ENCODE results near the gene ANKMY1. TPM values are rescaled to one million over a fixed set of nuclear protein-coding genes. Genes with fewer than 3 reads are reported as not detected.

The ANKMY1 gene
- total and polyA plus RNA-seq, 2 experiments from 2014 or later: 9.2 to 11.1 TPM

DNA sequence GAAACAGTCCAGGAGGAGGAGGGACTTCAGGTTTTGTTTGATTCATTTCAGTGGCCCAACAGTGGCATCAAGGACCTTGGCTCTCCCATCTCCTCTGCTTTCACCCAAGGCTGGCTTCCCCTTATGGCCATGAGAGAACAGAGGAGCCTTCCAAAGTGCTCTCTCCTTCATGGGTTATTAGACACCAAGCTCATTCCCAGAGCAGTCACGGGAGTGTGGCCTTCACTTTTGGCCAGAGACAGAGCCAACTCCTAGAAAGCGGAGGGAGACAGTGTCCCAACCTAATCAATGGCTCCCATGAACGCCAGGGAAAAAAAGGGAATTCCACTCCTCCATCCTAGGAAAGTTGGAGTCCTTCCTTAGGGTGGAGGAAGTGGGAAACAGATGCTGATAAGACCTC is 1.5 kb upstream of the ANKMY1 start:
- H2AFZ ChIP-seq: no peak overlapping the region
- DNase-seq (ENCODE audit: low spot score): no peak
- H3K9me3 ChIP-seq (ENCODE audit: low read depth): no peaks in the 10 kb centered on the region
- no peaks in the 10 kb centered on the region for H3K36me3 ChIP-seq (replicated peaks; ENCODE audit: insufficient read depth, low read depth)
- 97% methylated on average over 3 of the region's 3 CpGs for whole genome bisulfite sequencing (ENCODE audit: low lambda C conversion rate, missing lambda C conversion rate)
- no peaks in the 10 kb centered on the region for H3K27me3 ChIP-seq
- peaks cover 18% of the 10 kb centered on the region for H4K20me1 ChIP-seq (ENCODE audit: insufficient read depth, poor library complexity, severe bottlenecking)
- H3K27ac ChIP-seq: no peak overlapping the region
- H3K9me2 ChIP-seq (replicated peaks; ENCODE audit: insufficient read depth): no peaks in the 10 kb centered on the region
- peaks cover 67% of the 10 kb centered on the region for H3K79me2 ChIP-seq
- H3K4me2 ChIP-seq: peak overlapping the region; percentile 82
- peaks cover 34% of the 10 kb centered on the region for H3K4me1 ChIP-seq (ENCODE audit: insufficient read depth)
- TF ChIP-seq EZH2 (IDR thresholded peaks at IDR 0.05; ENCODE audit: borderline replicate concordance) (no peak), EZH2phosphoT487 (IDR thresholded peaks at IDR 0.05; ENCODE audit: low read depth, severe bottlenecking, unreplicated experiment) (no peak)
- TF ChIP-seq, protein P1, sequence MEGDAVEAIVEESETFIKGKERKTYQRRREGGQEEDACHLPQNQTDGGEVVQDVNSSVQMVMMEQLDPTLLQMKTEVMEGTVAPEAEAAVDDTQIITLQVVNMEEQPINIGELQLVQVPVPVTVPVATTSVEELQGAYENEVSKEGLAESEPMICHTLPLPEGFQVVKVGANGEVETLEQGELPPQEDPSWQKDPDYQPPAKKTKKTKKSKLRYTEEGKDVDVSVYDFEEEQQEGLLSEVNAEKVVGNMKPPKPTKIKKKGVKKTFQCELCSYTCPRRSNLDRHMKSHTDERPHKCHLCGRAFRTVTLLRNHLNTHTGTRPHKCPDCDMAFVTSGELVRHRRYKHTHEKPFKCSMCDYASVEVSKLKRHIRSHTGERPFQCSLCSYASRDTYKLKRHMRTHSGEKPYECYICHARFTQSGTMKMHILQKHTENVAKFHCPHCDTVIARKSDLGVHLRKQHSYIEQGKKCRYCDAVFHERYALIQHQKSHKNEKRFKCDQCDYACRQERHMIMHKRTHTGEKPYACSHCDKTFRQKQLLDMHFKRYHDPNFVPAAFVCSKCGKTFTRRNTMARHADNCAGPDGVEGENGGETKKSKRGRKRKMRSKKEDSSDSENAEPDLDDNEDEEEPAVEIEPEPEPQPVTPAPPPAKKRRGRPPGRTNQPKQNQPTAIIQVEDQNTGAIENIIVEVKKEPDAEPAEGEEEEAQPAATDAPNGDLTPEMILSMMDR (IDR thresholded peaks at IDR 0.05; ENCODE audit: poor library complexity): no peak
- H3K4me3 ChIP-seq: no peak overlapping the region

DNA sequence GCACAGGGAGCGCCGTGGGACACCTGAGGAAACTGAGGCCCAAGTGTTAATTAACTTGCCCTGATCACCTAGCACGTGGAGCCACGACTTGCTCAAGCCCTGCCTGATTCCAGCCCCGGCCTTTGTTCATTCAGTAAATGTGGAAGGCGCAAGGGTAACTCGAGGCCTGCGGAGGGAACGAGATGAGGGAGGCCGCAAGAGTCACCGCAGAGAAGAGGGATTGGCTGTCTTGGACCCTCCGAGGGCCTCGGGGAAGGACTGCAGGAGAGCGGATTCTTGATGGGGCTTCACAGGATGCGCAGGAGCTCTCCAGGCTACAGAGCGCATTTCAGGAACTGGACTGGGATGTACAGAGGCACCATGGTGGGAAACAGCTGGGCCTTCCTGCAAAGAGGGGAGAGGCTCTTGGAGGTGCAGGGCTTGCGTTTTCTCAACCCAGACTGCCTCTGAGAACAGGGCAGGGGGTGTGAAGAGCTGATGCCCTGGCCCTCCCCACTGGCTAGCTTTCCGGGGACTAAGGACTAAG is 511 bp upstream of the ANKMY1 start:
- no peaks in the 10 kb centered on the region for H3K27me3 ChIP-seq
- no peak overlapping the region for H3K27ac ChIP-seq
- peak; percentile 5 for DNase-seq (ENCODE audit: low spot score)
- peaks cover 18% of the 10 kb centered on the region for H4K20me1 ChIP-seq (ENCODE audit: insufficient read depth, poor library complexity, severe bottlenecking)
- H3K79me2 ChIP-seq: peaks cover 59% of the 10 kb centered on the region
- no peak overlapping the region for H2AFZ ChIP-seq
- 74% methylated on average over 18 of the region's 18 CpGs for WGBS (ENCODE audit: low lambda C conversion rate, missing lambda C conversion rate)
- peaks cover 34% of the 10 kb centered on the region for H3K4me1 ChIP-seq (ENCODE audit: insufficient read depth)
- peak overlapping the region; percentile 100 for H3K4me2 ChIP-seq
- no peaks in the 10 kb centered on the region for H3K9me3 ChIP-seq (ENCODE audit: low read depth)
- TF ChIP-seq EZH2 (IDR thresholded peaks at IDR 0.05; ENCODE audit: borderline replicate concordance) (no peak), EZH2phosphoT487 (IDR thresholded peaks at IDR 0.05; ENCODE audit: low read depth, severe bottlenecking, unreplicated experiment) (no peak)
- TF ChIP-seq, protein P1 (IDR thresholded peaks at IDR 0.05; ENCODE audit: poor library complexity): no peak
- no peaks in the 10 kb centered on the region for H3K36me3 ChIP-seq (replicated peaks; ENCODE audit: insufficient read depth, low read depth)
- H3K9me2 ChIP-seq (replicated peaks; ENCODE audit: insufficient read depth): no peaks in the 10 kb centered on the region
- H3K4me3 ChIP-seq: peak overlapping the region; percentile 62

DNA sequence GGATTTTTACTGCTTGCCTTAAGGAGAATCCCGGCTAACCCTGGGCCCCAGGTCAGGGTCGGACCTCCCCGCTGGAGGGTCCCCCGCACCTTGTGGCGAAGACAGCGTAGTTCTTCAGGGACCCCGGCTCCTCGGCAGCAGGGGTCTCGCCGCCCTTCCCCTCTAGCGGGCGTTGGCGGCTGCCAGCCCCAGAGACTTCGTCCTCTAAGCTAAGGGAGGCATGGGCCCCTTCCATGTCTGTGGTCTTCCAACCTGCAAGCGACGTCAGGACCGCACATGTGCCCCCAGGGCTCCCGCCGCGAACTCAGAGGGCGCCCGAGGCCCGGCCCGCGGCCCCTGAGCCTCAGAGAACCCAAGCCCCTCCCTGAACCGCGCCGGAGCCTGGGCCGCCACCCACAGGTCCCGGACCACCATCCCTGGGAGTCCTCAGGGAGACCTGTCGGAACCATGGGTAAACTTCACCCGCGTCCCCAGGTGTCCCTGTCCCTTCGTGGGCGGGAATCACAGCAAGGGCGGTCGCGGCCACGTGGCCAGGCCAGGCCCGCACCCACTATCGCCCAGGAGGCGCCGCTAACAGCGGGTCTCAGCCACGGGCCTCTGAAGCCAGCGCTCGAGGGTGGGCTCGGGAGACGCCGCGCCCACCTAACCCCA is 562 bp downstream of the ANKMY1 start:
- peak overlapping the region; percentile 100 for H3K4me2 ChIP-seq
- H3K36me3 ChIP-seq (replicated peaks; ENCODE audit: insufficient read depth, low read depth): no peaks in the 10 kb centered on the region
- 81% methylated on average over 16 of the region's 51 CpGs for WGBS (ENCODE audit: low lambda C conversion rate, missing lambda C conversion rate)
- peaks cover 31% of the 10 kb centered on the region for H3K4me1 ChIP-seq (ENCODE audit: insufficient read depth)
- TF ChIP-seq, protein P1 (IDR thresholded peaks at IDR 0.05; ENCODE audit: poor library complexity): no peak
- TF ChIP-seq EZH2phosphoT487 (IDR thresholded peaks at IDR 0.05; ENCODE audit: low read depth, severe bottlenecking, unreplicated experiment): no peak
- no peak for TF ChIP-seq EZH2 (IDR thresholded peaks at IDR 0.05; ENCODE audit: borderline replicate concordance)
- peak; percentile 6 for DNase-seq (ENCODE audit: low spot score)
- no peaks in the 10 kb centered on the region for H3K9me3 ChIP-seq (ENCODE audit: low read depth)
- peaks cover 18% of the 10 kb centered on the region for H4K20me1 ChIP-seq (ENCODE audit: insufficient read depth, poor library complexity, severe bottlenecking)
- no peaks in the 10 kb centered on the region for H3K9me2 ChIP-seq (replicated peaks; ENCODE audit: insufficient read depth)
- no peak overlapping the region for H2AFZ ChIP-seq
- no peaks in the 10 kb centered on the region for H3K27me3 ChIP-seq
- peaks cover 50% of the 10 kb centered on the region for H3K79me2 ChIP-seq
- peak overlapping the region; percentile 62 for H3K4me3 ChIP-seq
- H3K27ac ChIP-seq: no peak overlapping the region

Measured in hepatocyte (in vitro differentiated cells).